ENCODE data around the gene MAN1C1.

MAN1C1 gene

DNA sequence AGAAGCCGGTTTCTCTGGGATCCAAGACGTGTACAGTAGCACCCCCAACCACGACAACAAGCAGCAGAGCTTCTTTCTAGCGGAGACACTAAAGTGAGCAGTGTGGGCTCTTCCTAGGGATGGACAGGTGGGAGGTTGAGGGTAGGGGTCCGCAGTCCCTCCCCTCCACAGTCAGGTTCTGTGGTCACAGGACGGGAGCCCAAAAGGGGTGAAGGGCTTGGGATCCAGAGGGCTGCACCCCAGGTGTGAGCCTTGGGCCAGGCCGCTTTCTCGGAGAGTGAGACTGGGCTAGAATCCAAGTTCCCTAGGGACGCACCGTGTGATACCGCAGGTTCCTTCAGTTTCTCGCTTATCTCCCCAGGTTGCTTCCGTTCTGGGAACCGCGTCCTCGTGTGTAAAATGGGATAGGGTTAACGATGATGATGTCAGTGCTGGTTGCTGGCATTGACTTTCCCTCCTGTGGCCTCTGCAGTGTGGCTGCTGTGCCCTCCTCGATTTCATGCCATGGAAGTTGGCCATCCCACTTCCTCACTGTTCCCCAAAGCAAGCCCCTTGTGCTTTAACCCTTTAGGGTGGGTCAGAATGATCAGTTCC lies 166.1 kb downstream of the MAN1C1 start:
- DNase-seq (ENCODE audit: low read depth), result no peak

DNA sequence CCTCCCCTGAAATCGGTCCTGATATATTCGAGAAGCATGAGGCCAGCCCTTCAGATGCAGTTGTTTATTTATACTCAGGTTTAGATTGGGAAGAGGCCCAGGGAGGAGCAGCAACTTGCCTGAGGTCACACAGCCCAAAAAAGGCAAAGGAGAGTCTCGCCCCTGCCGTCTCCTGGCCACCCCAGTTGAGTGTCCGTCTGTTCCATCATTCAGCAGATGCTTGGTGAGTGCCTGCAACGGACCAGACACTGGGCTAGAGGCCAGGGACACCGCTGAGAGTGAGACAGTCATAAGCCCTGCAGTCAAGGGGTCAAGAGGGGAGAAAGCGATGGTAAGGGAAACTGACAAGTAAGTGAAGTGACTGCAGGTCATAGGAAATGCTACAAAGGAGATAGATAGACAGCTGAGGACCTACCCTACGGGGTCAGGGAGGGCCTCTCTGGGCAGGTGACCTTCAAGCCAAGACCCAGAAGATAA lies 168.0 kb downstream of the MAN1C1 start:
- no peak for DNase-seq (ENCODE audit: low read depth)

DNA sequence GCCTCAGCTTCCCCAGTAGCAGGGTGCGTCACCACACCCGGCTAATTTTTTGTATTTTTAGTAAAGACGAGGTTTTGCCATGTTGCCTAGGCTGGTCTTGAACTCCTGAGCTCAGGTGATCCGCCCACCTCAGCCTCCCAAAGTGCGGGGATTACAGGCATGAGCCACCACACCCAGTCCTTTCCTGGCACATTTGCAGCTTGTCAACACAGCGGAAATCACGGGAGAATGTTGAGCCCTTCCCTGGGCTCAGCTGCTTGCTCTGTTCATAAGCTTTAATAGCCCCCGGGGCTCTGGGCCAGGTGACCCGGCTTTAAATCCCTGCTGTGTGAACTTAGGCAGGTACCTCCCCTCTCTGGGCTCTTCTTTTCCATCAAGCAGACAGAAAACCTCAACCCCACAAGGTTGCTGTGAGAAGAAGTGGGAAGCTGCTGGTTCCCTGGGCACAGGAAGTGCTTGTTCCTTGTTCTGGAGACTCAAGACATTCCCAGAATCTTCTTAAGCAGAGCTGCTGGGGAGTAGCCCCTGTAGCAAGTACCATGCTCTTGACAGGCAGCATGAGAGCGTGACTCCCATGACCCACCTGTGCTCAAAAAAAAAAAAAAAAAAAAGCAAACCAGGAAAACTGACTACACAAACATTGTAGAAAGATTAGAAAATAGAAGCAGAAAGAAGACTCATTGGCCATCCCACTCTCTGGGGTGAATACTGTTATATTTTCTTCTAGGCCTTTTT lies 168.9 kb downstream of the MAN1C1 start:
- DNase-seq (ENCODE audit: low read depth), result no peak

DNA sequence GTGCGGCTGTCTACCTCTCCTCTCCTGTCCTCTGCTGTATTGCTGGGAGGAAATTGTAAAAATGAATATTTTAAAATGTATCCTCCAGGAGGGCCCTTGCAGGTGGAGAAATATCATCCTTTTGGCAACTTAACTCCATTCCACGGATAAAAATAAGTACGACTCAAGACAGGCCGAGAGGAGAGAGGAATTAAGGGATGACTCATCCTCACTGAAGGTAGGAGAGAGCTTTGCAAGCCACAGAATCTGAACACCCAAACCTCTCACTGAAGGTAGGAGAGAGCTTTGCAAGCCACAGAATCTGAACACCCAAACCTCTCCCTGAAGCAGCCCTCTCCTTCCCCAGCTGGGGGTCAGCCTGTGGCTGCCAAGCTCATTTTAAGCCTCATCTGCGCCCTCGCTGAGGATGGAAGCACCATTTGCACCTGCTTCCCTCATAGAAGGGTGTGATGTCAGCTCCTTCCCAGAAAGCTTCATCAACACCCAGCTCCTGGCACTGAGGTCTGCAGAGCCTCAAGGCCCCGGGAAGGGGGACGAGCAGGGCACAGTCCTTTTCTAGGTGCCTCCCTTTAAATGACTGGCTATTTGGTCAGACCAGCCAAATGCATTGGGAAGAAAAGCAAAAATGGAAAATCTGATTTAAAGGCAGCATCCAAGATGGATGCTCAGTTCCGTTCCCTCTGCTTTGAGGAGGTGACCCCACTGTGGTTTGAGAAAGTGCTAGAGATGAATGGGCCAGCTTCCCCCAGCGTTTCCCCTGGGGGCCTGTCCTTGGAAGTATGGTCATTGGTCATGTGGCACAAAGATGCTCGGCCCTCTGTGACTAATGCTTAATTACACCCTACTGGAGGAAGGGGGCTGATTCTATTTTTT lies 170.5 kb downstream of the MAN1C1 start:
- no peak for DNase-seq (ENCODE audit: low read depth)

DNA sequence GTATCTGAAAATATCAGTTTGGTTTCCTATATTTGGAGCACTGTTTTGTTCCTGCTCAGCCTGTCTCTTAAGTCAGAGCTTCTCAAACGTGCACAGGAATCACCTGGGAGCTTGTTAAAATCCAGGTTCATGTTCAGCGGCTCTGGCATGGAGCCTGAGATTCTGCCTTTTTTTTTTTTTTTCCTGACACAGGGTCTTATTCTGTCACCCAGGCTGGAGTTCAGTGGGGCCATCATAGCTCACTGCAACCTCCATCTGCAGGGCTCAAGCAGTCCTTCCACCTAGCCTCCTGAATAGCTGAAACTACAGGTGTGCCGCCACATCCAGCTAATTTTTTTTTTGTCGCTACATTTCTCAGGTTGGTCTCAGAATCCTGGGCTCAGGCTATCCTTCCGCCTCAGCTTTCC lies 171.2 kb downstream of the MAN1C1 start:
- DNase-seq (ENCODE audit: low read depth), result no peak

DNA sequence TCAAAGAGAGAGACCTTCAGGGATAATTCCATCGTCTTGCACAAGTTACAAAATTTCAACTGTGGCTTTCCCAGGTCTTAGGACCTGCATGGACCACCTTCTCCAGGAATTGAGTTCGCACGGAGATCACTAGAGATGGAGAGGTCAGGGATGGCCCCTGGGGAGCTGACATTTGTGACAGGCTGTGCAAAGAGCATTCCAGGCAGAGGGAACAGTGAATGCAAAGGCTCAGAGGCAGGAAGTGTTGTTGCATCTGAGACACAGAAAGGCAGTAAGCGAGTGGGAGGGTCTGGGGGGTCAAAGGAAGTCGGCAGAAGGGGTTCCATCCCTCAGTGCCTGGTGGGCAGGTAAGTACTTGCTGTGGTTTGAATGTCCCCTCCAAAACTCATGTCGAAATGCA lies 173.9 kb downstream of the MAN1C1 start:
- DNase-seq (ENCODE audit: low read depth), result no peak

DNA sequence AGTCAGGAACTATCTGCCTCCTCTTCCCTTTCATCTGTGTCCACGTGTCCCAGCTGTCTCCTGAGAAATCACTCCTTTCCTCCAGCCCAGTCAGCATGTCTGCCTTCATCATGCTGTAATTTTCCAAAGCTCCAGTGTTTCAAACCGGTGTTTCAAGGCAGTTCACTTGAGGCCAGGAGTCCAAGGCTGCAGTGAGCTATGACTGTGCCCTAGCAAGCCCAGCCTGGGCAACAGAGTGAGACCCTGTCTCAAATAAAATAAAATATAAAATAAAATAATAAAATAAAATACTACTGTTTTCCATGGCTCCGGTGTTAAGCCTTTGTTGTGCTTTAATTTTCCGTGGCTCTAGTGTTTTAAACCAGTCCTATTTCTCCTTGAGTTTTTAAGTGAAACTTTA lies 175.5 kb downstream of the MAN1C1 start:
- no peak for DNase-seq (ENCODE audit: low read depth)

DNA sequence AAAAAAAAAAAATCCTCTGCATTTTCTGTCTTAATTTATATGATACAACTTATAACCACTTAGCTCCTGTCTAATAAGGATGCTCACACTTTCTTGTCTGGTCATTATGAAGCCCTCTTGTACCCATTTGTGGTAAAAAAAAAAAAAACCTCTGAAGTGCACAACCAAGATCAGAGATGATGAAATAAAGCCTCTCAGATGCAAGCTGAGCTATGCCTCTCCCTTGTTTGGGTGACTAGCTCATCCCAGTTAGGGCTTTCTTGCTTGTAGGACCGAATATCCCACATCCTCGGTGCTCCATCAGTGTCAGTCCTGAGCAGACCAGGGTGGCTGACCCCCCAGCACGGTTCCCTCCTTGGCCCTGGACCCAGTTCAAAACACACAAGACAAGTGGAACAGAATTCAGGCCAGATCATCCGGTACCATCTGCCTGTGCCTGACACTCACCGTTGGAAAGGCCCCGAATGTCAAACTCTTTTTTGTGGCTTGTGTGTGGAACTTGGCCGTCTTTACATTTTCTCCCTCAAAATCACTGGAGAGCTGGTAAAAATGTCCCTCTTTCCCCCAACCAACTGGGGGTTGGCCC lies 177.1 kb downstream of the MAN1C1 start:
- DNase-seq (ENCODE audit: low read depth), result no peak

DNA sequence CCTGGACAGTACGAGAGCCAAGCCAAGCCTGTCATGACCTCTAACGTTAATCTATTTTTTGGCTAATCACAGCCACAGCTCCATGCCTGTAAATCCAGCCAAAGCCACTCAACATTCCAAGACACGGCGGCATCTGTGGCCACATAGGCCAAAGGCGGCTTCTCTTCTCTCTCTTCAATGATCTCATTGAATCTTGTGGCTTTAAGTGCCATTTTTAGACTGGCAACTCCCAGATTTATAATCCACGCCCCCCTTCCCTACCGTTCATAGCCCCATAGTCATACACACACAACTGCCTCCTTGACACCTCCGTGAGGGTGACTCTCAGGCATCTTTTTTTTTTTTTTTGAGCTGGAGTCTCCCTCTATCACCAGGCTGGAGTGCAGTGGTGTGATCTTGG lies 177.7 kb downstream of the MAN1C1 start:
- DNase-seq (ENCODE audit: low read depth), result peak; percentile 19

DNA sequence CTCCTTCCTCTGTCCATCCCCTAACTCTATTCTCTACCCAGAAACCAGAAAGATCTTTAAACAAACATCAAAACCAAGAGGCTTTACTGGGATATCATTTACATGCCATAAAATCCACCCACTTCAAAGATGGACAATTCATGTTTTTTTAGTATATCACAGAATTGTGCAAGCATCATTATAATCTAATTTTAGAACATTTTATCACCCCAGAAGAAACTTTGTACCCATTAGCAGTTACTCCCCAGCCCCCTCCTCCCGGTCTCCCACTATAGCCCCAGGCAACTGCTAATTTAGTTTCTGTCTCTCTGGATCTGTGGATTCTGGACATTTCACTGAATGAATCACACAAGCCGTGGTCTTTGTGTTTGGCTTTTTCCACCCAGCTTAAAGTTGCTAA lies 178.6 kb downstream of the MAN1C1 start:
- no peak for DNase-seq (ENCODE audit: low read depth)

DNA sequence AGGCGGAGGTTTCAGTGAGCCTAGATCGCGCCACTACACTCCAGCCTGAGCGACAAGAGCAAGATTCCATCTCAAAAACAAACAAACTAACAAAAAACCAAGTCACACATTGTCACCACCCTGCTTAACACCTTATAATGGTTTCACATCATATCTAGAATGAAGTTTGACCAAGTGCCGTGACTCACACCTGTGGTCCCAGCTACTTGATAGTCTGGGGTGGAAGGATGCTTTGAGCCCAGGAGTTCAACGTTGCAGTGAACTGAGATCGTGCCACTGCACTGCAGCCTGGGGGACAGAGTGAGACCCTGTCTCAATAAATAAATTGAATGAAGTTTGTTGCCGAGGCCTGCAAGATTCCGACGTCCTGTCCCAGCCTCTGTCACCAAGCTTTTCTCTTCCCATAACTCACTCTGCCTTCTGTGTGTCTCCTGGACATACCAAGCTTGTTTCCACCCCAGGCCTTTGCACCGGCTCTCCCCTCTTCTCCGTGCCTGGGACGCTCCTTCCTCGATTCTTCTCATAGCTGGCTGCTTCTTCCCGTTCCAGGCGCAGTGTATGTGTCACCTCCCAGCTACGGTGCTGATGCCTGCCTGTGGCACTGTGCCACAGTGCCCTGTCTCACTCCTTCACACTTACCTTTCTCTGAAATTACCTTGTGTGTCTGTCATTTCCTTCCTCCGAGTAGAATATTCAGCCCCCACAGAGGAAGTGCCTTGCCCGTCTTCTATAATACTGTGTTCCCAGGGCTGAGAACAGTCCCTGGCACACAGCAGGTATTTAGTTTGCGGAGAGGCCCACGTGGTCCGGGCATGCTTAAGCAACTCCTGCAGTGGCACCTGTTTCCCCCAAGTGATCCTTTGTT lies 179.6 kb downstream of the MAN1C1 start:
- DNase-seq (ENCODE audit: low read depth), result no peak

DNA sequence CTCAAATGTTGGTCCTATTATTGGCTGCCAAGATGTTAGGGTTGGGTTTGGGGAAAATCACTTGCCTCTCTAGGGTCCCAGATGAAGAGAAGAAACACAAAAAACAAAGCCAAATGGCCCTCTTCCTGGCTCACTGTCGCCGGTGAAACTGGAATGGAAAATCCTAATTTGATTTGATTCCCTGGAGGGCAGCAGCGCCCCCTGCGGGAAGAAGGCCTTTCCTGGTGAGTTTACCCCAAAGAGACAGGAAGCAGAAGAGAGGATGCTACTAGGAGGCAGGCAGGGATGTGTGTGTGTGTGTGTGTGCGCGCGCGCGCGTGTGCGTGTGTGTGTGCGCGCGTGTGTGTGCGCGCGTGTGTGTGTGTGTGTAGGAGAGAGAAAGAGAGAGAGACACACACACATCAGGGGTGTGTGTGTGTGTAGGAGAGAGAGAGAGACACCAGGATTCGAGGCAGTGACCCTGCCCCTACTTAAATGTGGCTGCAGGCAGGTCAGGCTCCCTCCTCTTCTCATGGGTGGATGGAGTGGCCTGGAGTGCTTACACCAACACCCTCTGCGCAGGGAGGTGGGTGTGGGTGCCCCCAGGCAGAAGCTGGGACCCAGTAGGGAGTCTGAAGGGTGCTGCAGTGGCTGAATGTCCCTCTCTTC lies 180.3 kb downstream of the MAN1C1 start:
- peak; percentile 72 for DNase-seq (ENCODE audit: low read depth)

DNA sequence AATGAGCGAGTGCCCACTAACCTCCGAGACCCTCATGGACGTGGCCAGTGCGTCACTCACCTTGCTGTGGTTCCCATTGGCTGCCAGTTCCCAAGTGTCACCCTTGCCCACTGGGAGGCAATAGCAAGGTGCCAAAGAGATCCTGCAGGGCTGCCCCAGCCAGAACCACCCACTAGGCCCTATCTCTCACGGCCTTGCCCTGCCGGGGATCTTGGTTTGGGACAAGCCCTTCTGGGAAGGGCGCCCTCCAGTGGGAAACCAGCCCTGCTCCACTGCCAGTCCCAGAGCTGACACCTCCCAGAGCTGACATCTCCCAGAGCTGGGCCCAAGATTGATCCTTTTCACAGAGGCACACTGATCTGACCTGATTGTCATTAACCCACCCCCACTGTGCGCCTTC lies 181.3 kb downstream of the MAN1C1 start:
- no peak for DNase-seq (ENCODE audit: low read depth)

DNA sequence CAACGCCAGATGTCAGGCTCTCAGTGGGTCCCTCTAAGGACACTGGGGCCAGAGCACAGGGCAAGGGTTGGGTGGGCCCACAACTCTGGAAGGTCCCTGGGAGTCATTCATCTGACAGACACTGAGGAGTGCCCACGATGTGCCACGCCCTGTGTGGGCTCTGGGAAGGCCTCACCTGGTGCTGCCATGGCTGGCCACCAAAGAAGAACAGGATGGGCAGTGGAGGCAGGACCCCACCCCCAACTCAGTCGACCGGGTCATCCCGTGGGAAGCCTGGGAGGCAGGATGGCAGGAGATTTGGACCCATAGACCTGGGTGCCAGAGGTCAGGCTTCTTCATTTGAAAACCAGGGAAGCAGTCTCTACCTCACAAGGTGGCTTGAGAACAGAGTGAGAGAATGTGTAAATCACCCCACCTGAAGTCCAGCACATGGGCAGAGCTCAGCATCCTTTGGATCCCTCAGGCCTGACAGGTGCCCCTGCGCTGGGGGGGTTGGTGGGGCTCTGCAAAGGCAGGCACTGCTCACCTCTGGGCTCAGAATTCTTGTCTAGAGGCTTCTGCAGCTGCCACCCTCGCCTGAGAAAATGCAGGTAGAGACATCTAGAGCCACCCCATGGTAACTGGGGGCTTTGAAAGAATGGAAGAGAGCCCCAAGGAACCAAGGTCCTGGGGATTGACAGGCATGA lies 182.2 kb downstream of the MAN1C1 start:
- no peak for DNase-seq (ENCODE audit: low read depth)

DNA sequence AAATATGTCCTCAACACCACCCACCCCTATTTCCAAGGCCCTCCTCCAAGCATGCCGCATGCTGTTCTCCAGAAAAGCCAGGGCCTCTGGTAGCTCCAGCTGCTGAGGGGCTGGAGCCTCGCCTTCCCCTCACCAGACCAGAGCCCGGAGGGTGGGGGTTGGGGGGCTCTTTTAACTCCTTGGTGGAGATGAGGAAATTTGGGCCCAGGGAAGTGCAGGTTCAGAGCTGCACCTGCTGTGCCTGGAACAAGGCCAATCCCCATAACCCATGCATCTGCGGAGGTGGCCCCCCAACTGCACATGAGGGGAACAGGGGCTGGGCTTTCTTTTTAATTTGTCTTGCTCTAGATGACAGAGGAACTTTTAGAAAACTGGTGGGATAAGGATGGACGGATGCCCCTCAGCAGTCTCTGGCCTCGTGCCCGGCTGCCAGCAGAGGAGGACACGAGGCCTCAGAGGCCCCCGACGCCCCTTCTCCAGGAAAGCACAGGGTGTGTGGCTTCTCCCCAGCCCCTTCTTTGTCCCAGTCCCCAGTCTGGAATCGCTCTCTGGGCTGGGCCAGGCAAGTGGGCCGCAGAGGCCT lies 182.9 kb downstream of the MAN1C1 start:
- no peak for DNase-seq (ENCODE audit: low read depth)

DNA sequence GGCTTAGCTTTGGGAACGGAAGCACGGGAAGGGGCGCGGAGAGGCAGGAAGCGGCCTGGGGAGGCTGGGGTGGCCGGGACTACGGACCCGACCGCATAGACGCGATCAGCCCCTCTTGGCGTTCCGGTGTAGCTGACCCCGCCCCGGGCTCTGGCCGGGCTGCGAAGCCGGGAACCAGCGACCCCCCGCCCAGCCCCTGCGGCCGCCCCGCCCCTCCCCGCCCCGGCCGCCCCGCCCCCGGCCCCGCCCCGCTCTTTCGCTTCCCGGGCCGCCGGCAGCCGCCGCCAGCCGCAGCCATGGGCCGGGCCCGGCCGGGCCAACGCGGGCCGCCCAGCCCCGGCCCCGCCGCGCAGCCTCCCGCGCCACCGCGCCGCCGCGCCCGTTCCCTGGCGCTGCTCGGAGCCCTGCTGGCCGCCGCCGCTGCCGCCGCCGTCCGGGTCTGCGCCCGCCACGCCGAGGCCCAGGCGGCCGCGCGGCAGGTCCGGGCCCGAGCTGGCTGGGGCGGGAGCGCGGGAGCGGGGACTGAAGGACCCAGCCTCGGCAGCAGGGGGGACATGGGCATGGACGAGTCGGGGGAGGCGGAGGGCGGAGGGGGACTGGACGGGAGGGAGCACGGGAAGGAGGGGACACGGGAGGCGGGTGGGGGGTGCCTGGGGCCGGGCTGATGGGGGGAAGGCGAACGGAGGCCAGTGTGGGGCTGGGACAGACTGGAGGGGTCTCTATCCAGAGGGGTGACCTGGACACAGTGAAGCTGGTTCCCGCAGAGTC lies 183.5 kb downstream of the MAN1C1 start, which contains the start of gene SELENON:
SELENON (plus strand) TSS at position 259 of the 768 bp plus-strand sequence; CDS start at position 297, 38 bp downstream.
- peak; percentile 50 for DNase-seq (ENCODE audit: low read depth)

DNA sequence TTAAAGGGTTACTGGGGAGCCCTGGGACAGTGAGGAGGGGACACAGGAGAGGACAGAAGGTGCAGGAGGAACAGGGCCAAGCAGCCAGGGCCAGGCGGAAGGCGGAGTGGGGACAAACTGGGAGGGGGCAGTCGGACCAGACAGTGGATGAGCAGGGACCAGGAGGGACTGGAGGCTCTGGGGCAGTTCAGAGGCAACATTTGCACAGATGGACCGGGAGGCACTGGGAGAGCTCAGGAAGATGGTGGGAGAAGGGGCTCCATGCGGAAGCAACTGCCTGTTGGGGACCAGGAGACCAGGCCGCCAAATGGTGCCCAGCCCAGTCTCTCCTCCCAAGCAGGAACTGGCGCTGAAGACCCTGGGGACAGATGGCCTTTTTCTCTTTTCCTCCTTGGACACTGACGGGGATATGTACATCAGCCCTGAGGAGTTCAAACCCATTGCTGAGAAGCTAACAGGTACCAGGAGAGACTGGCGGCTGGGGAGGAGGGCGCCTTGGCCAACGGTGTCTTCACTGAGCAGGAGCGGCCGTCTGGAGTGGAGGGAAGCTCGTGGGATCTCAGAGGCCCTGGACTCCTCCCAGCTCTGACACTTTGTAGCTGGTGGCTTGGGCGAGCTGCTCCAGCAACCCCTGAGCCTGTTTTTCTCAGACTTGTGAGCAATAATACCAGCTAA lies 184.2 kb downstream of the MAN1C1 start:
- no peak for DNase-seq (ENCODE audit: low read depth)

DNA sequence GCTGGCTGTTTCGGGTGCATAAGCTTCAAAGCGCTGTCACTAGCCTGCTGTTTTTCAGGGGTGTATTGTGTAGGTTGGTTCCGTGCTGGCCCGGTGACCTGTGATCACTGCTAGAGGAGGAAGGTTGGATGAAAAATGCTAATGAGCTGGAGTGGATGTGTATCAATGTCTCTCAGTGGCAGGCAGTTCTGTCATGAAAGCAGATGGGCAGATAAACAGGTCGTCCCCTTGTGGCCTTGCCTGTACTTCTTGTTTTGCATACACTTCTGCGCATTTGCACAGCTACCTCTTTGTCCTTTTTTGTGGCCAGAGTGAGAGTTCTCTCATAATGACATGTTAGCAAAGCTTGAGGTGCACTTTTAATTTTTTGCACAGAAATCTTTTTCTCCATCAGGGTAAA lies 186.3 kb downstream of the MAN1C1 start:
- DNase-seq (ENCODE audit: low read depth), result no peak

DNA sequence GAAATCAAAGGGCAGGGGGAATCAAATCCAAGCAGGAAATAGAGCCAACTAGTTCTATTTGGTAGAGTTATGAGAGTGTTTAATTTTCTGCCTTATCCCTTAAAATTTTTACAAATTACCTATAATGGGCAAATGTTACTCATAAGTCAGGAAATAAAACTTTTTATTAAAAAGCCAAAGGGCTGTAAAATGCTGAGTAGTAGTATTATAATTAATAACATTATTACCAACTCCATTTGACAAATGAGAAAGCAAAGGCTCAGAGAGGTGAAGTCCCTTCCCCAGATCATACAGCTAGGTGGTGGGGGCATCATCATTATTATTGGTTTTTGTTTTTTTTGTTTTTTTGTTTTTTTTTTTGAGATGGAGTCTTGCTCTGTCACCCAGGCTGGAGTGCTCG lies 186.8 kb downstream of the MAN1C1 start:
- no peak for DNase-seq (ENCODE audit: low read depth)

All from fibroblast of gingiva (primary cell).